Heart left ventricle (tissue), 16 donors: ENCODE data around the gene OR5B12. TPM values are rescaled to one million over a fixed set of nuclear protein-coding genes. Genes with fewer than 3 reads are reported as not detected.
"Not testable (repeated sequence)": the region's sequence is repeated elsewhere in the genome, so short reads cannot be mapped to it uniquely, and the experiment has no call there.

ENCODE experiments used
- ATAC-seq, 4 donors: fragments of 200-7000 bp; cut with Tn5 transposase; one replicate each; pipeline ENCODE4 v1.9.1; 2020 to 2022; ENCODE audit warnings: moderate library complexity in 4 of 4, mild to moderate bottlenecking in 3 of 4, moderate number of reproducible peaks in 1 of 4
- DNase-seq, 5 donors: peaks; one replicate each; pipeline ENCODE4 v3.0.0-alpha.2; 2020
- H3K27ac ChIP-seq, 12 donors: fragments of 200-600 bp; sonication (generic) in 4 of 12; one replicate each; pipeline versions ENCODE4 v1.5.0 to v1.8.0; 2016 to 2022; ENCODE audit warnings: mild to moderate bottlenecking in 2 of 12
- H3K27me3 ChIP-seq, 9 donors: fragments of 200-600 bp; sonication (generic) in 2 of 9; one replicate each; pipeline versions ENCODE4 v1.5.1 to v1.8.0; 2016 to 2022; ENCODE audit warnings: mild to moderate bottlenecking in 3 of 9
- H3K36me3 ChIP-seq, 9 donors: fragments of 200-600 bp; sonication (generic) in 2 of 9; one replicate each; pipeline versions ENCODE4 v1.5.0 to v1.8.0; 2018 to 2022; ENCODE audit warnings: mild to moderate bottlenecking in 2 of 9
- H3K4me1 ChIP-seq, 12 donors: fragments of 200-600 bp; sonication (generic) in 4 of 12; one replicate each; pipeline versions ENCODE4 v1.5.0 to v1.8.0; 2016 to 2022; ENCODE audit warnings: mild to moderate bottlenecking in 3 of 12
- H3K4me3 ChIP-seq, 12 donors: fragments of 200-600 bp; sonication (generic) in 4 of 12; one replicate each; pipeline versions ENCODE4 v1.5.0 to v1.8.0; 2017 to 2022; ENCODE audit warnings: mild to moderate bottlenecking in 9 of 12, moderate library complexity in 4 of 12
- H3K9me3 ChIP-seq, 12 donors: fragments of 200-600 bp; sonication (generic) in 4 of 12; one replicate each; pipeline versions ENCODE4 v1.5.0 to v1.8.0; 2016 to 2022; ENCODE audit warnings: mild to moderate bottlenecking in 1 of 12
- CTCF ChIP-seq, 12 donors: fragments of 200-600 bp; sonication (generic) in 4 of 12; IDR thresholded peaks; one replicate each; pipeline versions ENCODE4 v1.5.0 to v1.8.0; 2018 to 2022; ENCODE audit warnings: antibody characterized with exemption in 12 of 12, mild to moderate bottlenecking in 5 of 12
- POLR2A ChIP-seq, 2 donors: fragments of 450-650 bp; IDR thresholded peaks; one replicate each; pipeline ENCODE4 v1.6.1; 2017; ENCODE audit warnings: antibody characterized with exemption in 2 of 2, mild to moderate bottlenecking in 2 of 2, moderate library complexity in 2 of 2
- WGBS, 4 donors: extraction: QIAGEN DNeasy Blood & Tissue Kit in 2 of 4; methylation state at CpG; one replicate each; pipeline versions ENCODE4 v1.1.5 to v1.1.7; 2013 to 2018; 5-methylcytosine and 5-hydroxymethylcytosine counted together
- intact Hi-C, 10 donors: fragments of 100-400 bp; cut with DNase I; formaldehyde crosslinking; loops; one replicate each; pipeline versions ENCODE4 v1.11.1 to v1.14.2; 2022
- polyA plus RNA-seq, 2 donors: library from polyadenylated mRNA; stranded (reverse); fragments of 200-250 nt; gene quantifications; one replicate each; pipeline ENCODE4 v1.2.3, GENCODE V29; 2013
- total RNA-seq, 9 donors: library from RNA; depleted of rRNA in 2 of 9; stranded (reverse); fragments of >200 nt in 2 of 9; fragmentation: NEBNext Ultra II Directional in 3 of 9; extraction: Animal tissue kit (Norgen Biotek cat#: 25700) in 3 of 9; gene quantifications; one replicate each; pipeline versions ENCODE4 v1.1.0 to v1.2.4, GENCODE V29; 2016 to 2023
- donor health status: ischemic (EF 13 %, LVEDD 7.1; RV severe dilation, severe dysfunction).
- donor health status: healthy with polysubstance abuse.
- donor health status: DM: no; HTN: yes; CAD: no.
- donor health status: DM: no; HTN: no; CAD: no.
- donor health status: ischemic (EF 25% LVEDD 6.9; RV normal size, moderate dysfunction).
- donor health status: ischemic (EF 25% LVEDD 5.7; RV mildly dilated, moderate dysfunction).
- donor health status: healthy.
- donor health status: DM: yes; HTN: yes; CAD: no.
- donor health status: ischemic (EF 35%, LVEDD 5.7; RV mildly dilated, moderate dysfunction).
- donor health status: nonischemic (EF 11% LVEDD 7.7; RV severe dilation, severe dysfunction).
- donor health status: DM: yes; HTN: yes; CAD: no.
- donor health status: PGD.
- donor health status: ischemic (EF 29% LVEDD 5.4; RV normal size, mild dysfunction).
- donor health status: nonischemic (EF 23%, LVEDD 6.1; RV moderate dilation, normal function).

The OR5B12 gene
- total and polyA plus RNA-seq, 11 donors: not detected

GRCh38 chr11:58433638-58434203 lies 8.3 kb downstream of the OR5B12 start:
- no peak overlapping the region for H3K4me3 ChIP-seq
- 30 to 70% (median 52%) methylated on average over 3 of the region's 3 CpGs for WGBS, 4 donors
- H3K9me3 ChIP-seq: peaks cover 0 to 31% (median 6%) of the 10 kb centered on the region in 12 donors
- no peaks in the 10 kb centered on the region for H3K27me3 ChIP-seq
- H3K36me3 ChIP-seq: no peaks in the 10 kb centered on the region
- DNase-seq: no peak
- intact Hi-C loops: no loop called here
- H3K27ac ChIP-seq: no peak overlapping the region
- ATAC-seq: no peak
- H3K4me1 ChIP-seq: no peaks in the 10 kb centered on the region
- no peak for TF ChIP-seq POLR2A (IDR thresholded peaks at IDR 0.05)
- no peak for TF ChIP-seq CTCF (IDR thresholded peaks at IDR 0.05)

- DNase-seq (no peak), ATAC-seq (no peak)
- H3K4me3 ChIP-seq: no peak overlapping the region
- no peaks in the 10 kb centered on the region for H3K4me1 ChIP-seq
- TF ChIP-seq CTCF (IDR thresholded peaks at IDR 0.05) (no peak), POLR2A (IDR thresholded peaks at IDR 0.05) (no peak)
- H3K36me3 ChIP-seq: no peaks in the 10 kb centered on the region
- WGBS, 4 donors: 23 to 55% (median 36%) methylated on average over 1 of the region's 1 CpG
- no peaks in the 10 kb centered on the region for H3K27me3 ChIP-seq
- intact Hi-C loops: loop anchor here in 1 of 10 donors (5.0 kb wide), 1 partner anchor 52 kb away; no protein-coding TSS in a partner anchor
- H3K9me3 ChIP-seq: peaks cover 0 to 18% (median 2%) of the 10 kb centered on the region in 12 donors
- H3K27ac ChIP-seq: no peak overlapping the region
These were observed 12.8 kb downstream of the OR5B12 start for GRCh38 chr11:58429273-58429672.

- DNase-seq: no peak
- peaks cover 0 to 18% (median 2%) of the 10 kb centered on the region in 12 donors for H3K9me3 ChIP-seq
- H3K36me3 ChIP-seq: no peaks in the 10 kb centered on the region
- WGBS, 4 donors: 64 to 74% (median 68%) methylated on average over 3 of the region's 3 CpGs
- H3K27ac ChIP-seq: no peak within 1 kb of the TSS
- H3K4me3 ChIP-seq: no peak within 1 kb of the TSS
- H3K4me1 ChIP-seq: no peaks in the 10 kb centered on the region
- H3K27me3 ChIP-seq: no peaks in the 10 kb centered on the region
- intact Hi-C loops: loop anchor here in 1 of 10 donors (5.0 kb wide), 1 partner anchor 51 kb away; no protein-coding TSS in a partner anchor
- no peak for ATAC-seq
- no peak for TF ChIP-seq CTCF (IDR thresholded peaks at IDR 0.05)
- no peak for TF ChIP-seq POLR2A (IDR thresholded peaks at IDR 0.05)
These were observed 14.0 kb downstream of the OR5B12 start, which contains the start of gene OR5B2 for GRCh38 chr11:58428021-58428420. TSS of gene OR5B2 (minus strand) at chr11:58428121. CDS start at chr11:58423261, 4,860 bp downstream.

- peaks cover 0 to 47% (median 17%) of the 10 kb centered on the region in 12 donors for H3K9me3 ChIP-seq
- H3K27me3 ChIP-seq: no peaks in the 10 kb centered on the region
- H3K4me1 ChIP-seq: no peaks in the 10 kb centered on the region
- H3K4me3 ChIP-seq: no peak within 1 kb of the TSS
- ATAC-seq (no peak), DNase-seq (no peak)
- H3K36me3 ChIP-seq: no peaks in the 10 kb centered on the region
- 48 to 83% (median 61%) methylated on average over 1 of the region's 1 CpG for WGBS, 4 donors
- intact Hi-C loops: no loop called here
- no peak for TF ChIP-seq CTCF (IDR thresholded peaks at IDR 0.05)
- no peak within 1 kb of the TSS for H3K27ac ChIP-seq
These were observed 35.3 kb downstream of the OR5B12 start, which contains the start of gene OR5B3 for GRCh38 chr11:58406774-58407173. TSS of gene OR5B3 (minus strand) at chr11:58406874. CDS start at chr11:58403409, 3,465 bp downstream.

GRCh38 chr11:58399622-58400021 lies 42.4 kb downstream of the OR5B12 start:
- not testable (repeated sequence) for H3K27ac ChIP-seq, H3K4me1 ChIP-seq, ATAC-seq, H3K36me3 ChIP-seq, H3K4me3 ChIP-seq, DNase-seq, H3K27me3 ChIP-seq
- intact Hi-C loops: loop anchor here in 1 of 10 donors (5.0 kb wide), 1 partner anchor 267 kb away; no protein-coding TSS in a partner anchor
- WGBS, 4 donors: 60 to 100% (median 82%) methylated on average over 1 of the region's 2 CpGs
- H3K9me3 ChIP-seq: peaks cover 0 to 11% (median 2%) of the 10 kb centered on the region in 12 donors
